Neural cell (in vitro differentiated cells): ENCODE results near the gene ZFR2.

Source experiments
- EP300 ChIP-seq: fragments of 450-650 bp; conservative IDR thresholded peaks from 2 replicates; pipeline ENCODE4 v1.6.1; 2014; ENCODE audit warnings: antibody characterized with exemption, mild to moderate bottlenecking, moderate library complexity; ENCODE audit not compliant: poor library complexity, severe bottlenecking
- EZH2 ChIP-seq: fragments of 200-600, 300-800 bp; shearing (Covaris generic), sonication (generic); IDR thresholded peaks from 2 replicates; pipeline ENCODE4 v1.6.1; 2014; ENCODE audit warnings: antibody characterized with exemption, low read length, borderline replicate concordance, mild to moderate bottlenecking; ENCODE audit not compliant: insufficient read depth, poor library complexity, severe bottlenecking
- MXI1 ChIP-seq: fragments of 450-650 bp; conservative IDR thresholded peaks from 2 replicates; pipeline ENCODE4 v1.6.1; 2014; ENCODE audit warnings: antibody characterized with exemption, mild to moderate bottlenecking; ENCODE audit not compliant: poor library complexity, severe bottlenecking
- POLR2AphosphoS5 ChIP-seq: IDR thresholded peaks from 2 replicates; pipeline ENCODE4 v1.6.1; 2012
- RAD21 ChIP-seq: fragments of 450-650 bp; conservative IDR thresholded peaks from 2 replicates; pipeline ENCODE4 v1.6.1; 2014; ENCODE audit warnings: antibody characterized with exemption, mild to moderate bottlenecking, moderate library complexity
- REST ChIP-seq: IDR thresholded peaks from 2 replicates; pipeline ENCODE4 v1.6.1; 2012; ENCODE audit warnings: borderline replicate concordance
- SMC3 ChIP-seq: fragments of 450-650 bp; conservative IDR thresholded peaks from 2 replicates; pipeline ENCODE4 v1.6.1; 2014; ENCODE audit warnings: antibody characterized with exemption, mild to moderate bottlenecking, moderate library complexity; ENCODE audit not compliant: poor library complexity
- TAF1 ChIP-seq: IDR thresholded peaks from 2 replicates; pipeline ENCODE4 v1.6.1; 2012; ENCODE audit warnings: low read depth
- TF ChIP-seq, protein P1 (sequence below): fragments of 450-650 bp; IDR thresholded peaks from 2 replicates; pipeline ENCODE4 v1.5.1; 2014; ENCODE audit warnings: antibody characterized with exemption, mild to moderate bottlenecking, moderate library complexity; ENCODE audit not compliant: poor library complexity, severe bottlenecking

GRCh38 chr19:3778104-3778867, 90.6 kb downstream of the ZFR2 start:
- TF ChIP-seq EZH2 (no peak), POLR2AphosphoS5 (no peak), EP300 (no peak), RAD21 (no peak), SMC3 (no peak), REST (no peak), TAF1 (no peak), MXI1 (no peak)
- TF ChIP-seq, protein P1, sequence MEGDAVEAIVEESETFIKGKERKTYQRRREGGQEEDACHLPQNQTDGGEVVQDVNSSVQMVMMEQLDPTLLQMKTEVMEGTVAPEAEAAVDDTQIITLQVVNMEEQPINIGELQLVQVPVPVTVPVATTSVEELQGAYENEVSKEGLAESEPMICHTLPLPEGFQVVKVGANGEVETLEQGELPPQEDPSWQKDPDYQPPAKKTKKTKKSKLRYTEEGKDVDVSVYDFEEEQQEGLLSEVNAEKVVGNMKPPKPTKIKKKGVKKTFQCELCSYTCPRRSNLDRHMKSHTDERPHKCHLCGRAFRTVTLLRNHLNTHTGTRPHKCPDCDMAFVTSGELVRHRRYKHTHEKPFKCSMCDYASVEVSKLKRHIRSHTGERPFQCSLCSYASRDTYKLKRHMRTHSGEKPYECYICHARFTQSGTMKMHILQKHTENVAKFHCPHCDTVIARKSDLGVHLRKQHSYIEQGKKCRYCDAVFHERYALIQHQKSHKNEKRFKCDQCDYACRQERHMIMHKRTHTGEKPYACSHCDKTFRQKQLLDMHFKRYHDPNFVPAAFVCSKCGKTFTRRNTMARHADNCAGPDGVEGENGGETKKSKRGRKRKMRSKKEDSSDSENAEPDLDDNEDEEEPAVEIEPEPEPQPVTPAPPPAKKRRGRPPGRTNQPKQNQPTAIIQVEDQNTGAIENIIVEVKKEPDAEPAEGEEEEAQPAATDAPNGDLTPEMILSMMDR = no peak
